H1 (cell line): ENCODE measurements around the gene CPD. TPM values are rescaled to one million over a fixed set of nuclear protein-coding genes. Genes with fewer than 3 reads are reported as not detected.

Experiments
- CEBPB ChIP-seq: IDR thresholded peaks from 2 replicates; pipeline ENCODE4 v1.6.1; 2012; ENCODE audit warnings: low read depth, low read length
- CREB1 ChIP-seq: IDR thresholded peaks from 2 replicates; pipeline ENCODE4 v1.6.1; 2012; ENCODE audit warnings: inconsistent platforms
- CTCF ChIP-seq, 3 experiments: IDR thresholded peaks; 1 replicate in 2 of 3; 2 replicates in 1 of 3; pipeline versions ENCODE4 v1.5.1 to v1.6.1; 2011; ENCODE audit warnings: low read length in 3 of 3, mild to moderate bottlenecking in 3 of 3, inconsistent platforms in 2 of 3, low read depth in 1 of 3, moderate library complexity in 1 of 3; ENCODE audit not compliant: insufficient read depth in 1 of 3; ENCODE audit errors: control extremely low read depth in 1 of 3
- E2F6 ChIP-seq: IDR thresholded peaks from 2 replicates; pipeline ENCODE4 v1.6.1; 2012; ENCODE audit warnings: inconsistent platforms
- HDAC2 ChIP-seq, 2 experiments: fragments of 300-600 bp in 1 of 2; sonication (generic) in 1 of 2; IDR thresholded peaks; 2 replicates each; pipeline ENCODE4 v1.6.1; 2011 to 2012; ENCODE audit warnings: low read depth in 2 of 2, low read length in 2 of 2, mild to moderate bottlenecking in 2 of 2, moderate library complexity in 2 of 2, borderline replicate concordance in 1 of 2, inconsistent platforms in 1 of 2
- KDM5A ChIP-seq: fragments of 200-600 bp; IDR thresholded peaks from 2 replicates; pipeline ENCODE4 v1.7.1; 2012; ENCODE audit warnings: mild to moderate bottlenecking, low read length, inconsistent platforms, mixed read lengths
- MAFK ChIP-seq: IDR thresholded peaks from 2 replicates; pipeline ENCODE4 v1.6.1; 2012; ENCODE audit warnings: low read depth, mild to moderate bottlenecking, improper control_type of control experiment, low read length
- NRF1 ChIP-seq: IDR thresholded peaks from 2 replicates; pipeline ENCODE4 v1.6.1; 2011; ENCODE audit warnings: mild to moderate bottlenecking, low read depth, low read length, improper control_type of control experiment
- RNF2 ChIP-seq: fragments of 200-900, 300-1000 bp; sonication (generic); IDR thresholded peaks from 2 replicates; pipeline ENCODE4 v1.7.1; 2016; ENCODE audit warnings: borderline replicate concordance, low read depth, mild to moderate bottlenecking, antibody characterized with exemption, low read length; ENCODE audit not compliant: poor library complexity, severe bottlenecking; ENCODE audit errors: missing control alignments
- TAF1 ChIP-seq: IDR thresholded peaks from 2 replicates; pipeline ENCODE4 v1.6.1; 2011; ENCODE audit warnings: mild to moderate bottlenecking, low read depth, low read length
- YY1 ChIP-seq: IDR thresholded peaks from 2 replicates; pipeline ENCODE4 v1.6.1; 2011; ENCODE audit warnings: low read depth, mild to moderate bottlenecking, low read length
- polyA plus RNA-seq, 7 experiments: library from polyadenylated mRNA; depleted of rRNA in 3 of 7; stranded (reverse) in 5 of 7; unstranded in 2 of 7; fragments of >200 nt in 5 of 7; fragments of 200-250 nt in 2 of 7; gene quantifications; 1 replicate in 5 of 7; 2 replicates in 1 of 7; 4 replicates in 1 of 7; pipeline versions ENCODE4 v1.2.1 to v1.2.3, GENCODE V29; 2011 to 2013; ENCODE audit warnings: missing spikeins in 2 of 7, mixed read lengths in 2 of 7
- total RNA-seq: library from RNA; stranded (reverse); fragmentation: NEBNext Ultra II Directional; extraction: Animal tissue kit (Norgen Biotek cat#: 25700); gene quantifications from 2 replicates; pipeline ENCODE4 v1.2.1, GENCODE V29; 2021

CPD gene
- total and polyA plus RNA-seq, 2 of the 8 experiments (the other 6 are each of a cell fraction or from before 2014, with no cell fraction given), result 8.6 to 46.2 TPM

DNA sequence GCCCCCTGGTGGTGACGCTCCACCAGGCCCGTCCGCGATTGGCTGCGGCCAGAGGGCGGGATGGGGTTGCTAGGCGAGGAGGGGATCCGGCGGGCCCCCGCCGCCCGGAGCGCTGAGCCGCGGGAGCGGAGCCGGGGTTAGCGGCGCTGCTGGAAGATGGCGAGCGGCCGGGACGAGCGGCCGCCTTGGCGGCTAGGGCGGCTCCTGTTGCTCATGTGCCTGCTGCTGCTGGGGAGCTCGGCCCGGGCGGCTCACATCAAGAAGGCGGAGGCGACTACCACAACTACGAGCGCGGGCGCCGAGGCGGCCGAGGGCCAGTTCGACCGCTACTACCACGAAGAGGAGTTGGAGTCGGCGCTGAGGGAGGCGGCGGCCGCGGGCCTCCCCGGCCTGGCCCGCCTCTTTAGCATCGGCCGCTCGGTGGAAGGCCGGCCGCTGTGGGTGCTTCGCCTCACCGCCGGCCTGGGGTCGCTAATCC, at the start of gene CPD (continued):
- TF ChIP-seq CTCF (IDR thresholded peaks at IDR 0.05; ENCODE audit: control extremely low read depth in 1 of 3, insufficient read depth in 1 of 3, low read depth in 1 of 3, low read length in 3 of 3) (no peak), CEBPB (no peak), HDAC2 (IDR thresholded peaks at IDR 0.05; ENCODE audit: borderline replicate concordance in 1 of 2, low read depth in 2 of 2, low read length in 2 of 2) (no peak), YY1 (peak; percentile 83; the same call in 1 of the 2 replicates), CREB1 (peak; percentile 84), MAFK (no peak), RNF2 (no peak), TAF1 (peak; percentile 78), E2F6 (no peak; the same call in none of the 2 replicates), KDM5A (no peak), NRF1 (no peak)
